Testis (tissue), 2 donors: ENCODE data around the gene KCNQ1OT1.

Experiments used
- POLR2A ChIP-seq: fragments of 450-650 bp; IDR thresholded peaks from one replicate; pipeline ENCODE4 v1.6.1; 2017; ENCODE audit warnings: antibody characterized with exemption, mild to moderate bottlenecking, moderate library complexity
- TF ChIP-seq, protein P1 (sequence below), 3 experiments: fragments of 450-650 bp in 2 of 3; fragments of 200-600 bp in 1 of 3; sonication (generic) in 1 of 3; IDR thresholded peaks; one replicate each; pipeline ENCODE4 v1.5.1; 2016 to 2019; ENCODE audit warnings: antibody characterized with exemption in 3 of 3, mild to moderate bottlenecking in 2 of 3, moderate library complexity in 1 of 3

DNA sequence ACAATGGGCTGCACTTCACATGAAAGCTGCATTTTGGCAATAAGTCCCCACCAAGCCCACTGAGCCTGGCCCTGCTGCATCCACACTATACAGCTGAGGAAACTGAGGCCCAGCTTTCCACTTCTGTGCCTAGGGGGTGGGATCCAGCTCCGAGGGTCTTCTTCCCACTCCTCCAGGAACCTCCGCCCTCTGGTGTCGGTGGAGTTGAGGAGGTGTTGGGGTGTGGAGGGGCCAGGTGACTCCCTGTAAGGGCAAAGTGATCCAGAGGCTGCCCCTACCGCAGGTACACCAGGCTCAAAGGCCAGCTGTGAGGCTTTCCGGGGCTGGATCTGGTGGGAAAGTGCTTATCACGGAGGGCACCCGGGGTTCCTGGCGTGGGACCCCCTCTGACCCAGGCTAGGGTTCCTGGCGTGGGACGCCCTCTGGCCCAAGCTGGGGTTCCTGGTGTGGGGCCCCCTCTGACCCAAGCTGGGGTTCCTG, 130.0 kb downstream of the KCNQ1OT1 start:
- TF ChIP-seq, protein P1, sequence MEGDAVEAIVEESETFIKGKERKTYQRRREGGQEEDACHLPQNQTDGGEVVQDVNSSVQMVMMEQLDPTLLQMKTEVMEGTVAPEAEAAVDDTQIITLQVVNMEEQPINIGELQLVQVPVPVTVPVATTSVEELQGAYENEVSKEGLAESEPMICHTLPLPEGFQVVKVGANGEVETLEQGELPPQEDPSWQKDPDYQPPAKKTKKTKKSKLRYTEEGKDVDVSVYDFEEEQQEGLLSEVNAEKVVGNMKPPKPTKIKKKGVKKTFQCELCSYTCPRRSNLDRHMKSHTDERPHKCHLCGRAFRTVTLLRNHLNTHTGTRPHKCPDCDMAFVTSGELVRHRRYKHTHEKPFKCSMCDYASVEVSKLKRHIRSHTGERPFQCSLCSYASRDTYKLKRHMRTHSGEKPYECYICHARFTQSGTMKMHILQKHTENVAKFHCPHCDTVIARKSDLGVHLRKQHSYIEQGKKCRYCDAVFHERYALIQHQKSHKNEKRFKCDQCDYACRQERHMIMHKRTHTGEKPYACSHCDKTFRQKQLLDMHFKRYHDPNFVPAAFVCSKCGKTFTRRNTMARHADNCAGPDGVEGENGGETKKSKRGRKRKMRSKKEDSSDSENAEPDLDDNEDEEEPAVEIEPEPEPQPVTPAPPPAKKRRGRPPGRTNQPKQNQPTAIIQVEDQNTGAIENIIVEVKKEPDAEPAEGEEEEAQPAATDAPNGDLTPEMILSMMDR (IDR thresholded peaks at IDR 0.05): no peak
- no peak for TF ChIP-seq POLR2A
